Measurements from ENCODE around the gene DNAJC2.

Gene DNAJC2

DNA sequence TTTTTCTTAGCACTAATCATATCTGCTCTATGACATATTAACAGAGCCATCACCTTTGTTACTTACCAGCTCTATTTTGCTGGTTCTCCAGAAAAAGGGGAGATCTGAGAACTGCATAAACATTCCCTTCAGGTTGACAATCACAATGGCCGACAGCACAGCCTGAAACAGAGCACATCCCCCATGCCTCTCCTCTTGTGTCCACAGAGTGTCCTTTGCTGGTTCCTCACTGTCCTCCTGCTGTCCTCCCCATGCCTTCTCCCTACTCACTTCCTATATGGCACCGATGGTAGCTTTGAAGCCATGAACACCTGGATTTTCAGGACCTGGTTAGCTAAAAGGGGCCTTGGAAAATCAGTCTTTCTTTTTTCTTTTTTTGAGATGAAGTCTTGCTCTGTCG lies 44.7 kb upstream of the DNAJC2 start:
- Histone ChIP-seq H3K79me2 (ENCODE audit: insufficient read depth, low read length) (no peaks in the 10 kb centered on the region), H3K4me3 (ENCODE audit: insufficient read depth, low read length, poor library complexity, severe bottlenecking) (no peak overlapping the region), H3K27me3 (ENCODE audit: low read length) (no peaks in the 10 kb centered on the region), H3K4me2 (ENCODE audit: low read depth, low read length, poor library complexity, severe bottlenecking) (no peak overlapping the region), H2AFZ (ENCODE audit: low read depth, low read length, severe bottlenecking) (no peak overlapping the region), H3K27ac (ENCODE audit: low read depth, low read length) (no peak overlapping the region), H4K20me1 (ENCODE audit: low read depth, low read length) (no peaks in the 10 kb centered on the region), H3K36me3 (ENCODE audit: low read length) (no peaks in the 10 kb centered on the region), H3K9me3 (ENCODE audit: insufficient read depth, low read length) (no peaks in the 10 kb centered on the region), H3K9me2 (replicated peaks; ENCODE audit: insufficient read depth, low read length) (no peaks in the 10 kb centered on the region), H3F3A (ENCODE audit: insufficient read depth) (no peaks in the 10 kb centered on the region), H3K9ac (ENCODE audit: low read length) (no peak overlapping the region)
- TF ChIP-seq, protein P1, sequence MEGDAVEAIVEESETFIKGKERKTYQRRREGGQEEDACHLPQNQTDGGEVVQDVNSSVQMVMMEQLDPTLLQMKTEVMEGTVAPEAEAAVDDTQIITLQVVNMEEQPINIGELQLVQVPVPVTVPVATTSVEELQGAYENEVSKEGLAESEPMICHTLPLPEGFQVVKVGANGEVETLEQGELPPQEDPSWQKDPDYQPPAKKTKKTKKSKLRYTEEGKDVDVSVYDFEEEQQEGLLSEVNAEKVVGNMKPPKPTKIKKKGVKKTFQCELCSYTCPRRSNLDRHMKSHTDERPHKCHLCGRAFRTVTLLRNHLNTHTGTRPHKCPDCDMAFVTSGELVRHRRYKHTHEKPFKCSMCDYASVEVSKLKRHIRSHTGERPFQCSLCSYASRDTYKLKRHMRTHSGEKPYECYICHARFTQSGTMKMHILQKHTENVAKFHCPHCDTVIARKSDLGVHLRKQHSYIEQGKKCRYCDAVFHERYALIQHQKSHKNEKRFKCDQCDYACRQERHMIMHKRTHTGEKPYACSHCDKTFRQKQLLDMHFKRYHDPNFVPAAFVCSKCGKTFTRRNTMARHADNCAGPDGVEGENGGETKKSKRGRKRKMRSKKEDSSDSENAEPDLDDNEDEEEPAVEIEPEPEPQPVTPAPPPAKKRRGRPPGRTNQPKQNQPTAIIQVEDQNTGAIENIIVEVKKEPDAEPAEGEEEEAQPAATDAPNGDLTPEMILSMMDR (IDR thresholded peaks at IDR 0.05; ENCODE audit: insufficient read depth, low read length, poor library complexity, severe bottlenecking): no peak
- no peak for TF ChIP-seq EZH2phosphoT487 (conservative IDR thresholded peaks at IDR 0.05; ENCODE audit: low read length)

DNA sequence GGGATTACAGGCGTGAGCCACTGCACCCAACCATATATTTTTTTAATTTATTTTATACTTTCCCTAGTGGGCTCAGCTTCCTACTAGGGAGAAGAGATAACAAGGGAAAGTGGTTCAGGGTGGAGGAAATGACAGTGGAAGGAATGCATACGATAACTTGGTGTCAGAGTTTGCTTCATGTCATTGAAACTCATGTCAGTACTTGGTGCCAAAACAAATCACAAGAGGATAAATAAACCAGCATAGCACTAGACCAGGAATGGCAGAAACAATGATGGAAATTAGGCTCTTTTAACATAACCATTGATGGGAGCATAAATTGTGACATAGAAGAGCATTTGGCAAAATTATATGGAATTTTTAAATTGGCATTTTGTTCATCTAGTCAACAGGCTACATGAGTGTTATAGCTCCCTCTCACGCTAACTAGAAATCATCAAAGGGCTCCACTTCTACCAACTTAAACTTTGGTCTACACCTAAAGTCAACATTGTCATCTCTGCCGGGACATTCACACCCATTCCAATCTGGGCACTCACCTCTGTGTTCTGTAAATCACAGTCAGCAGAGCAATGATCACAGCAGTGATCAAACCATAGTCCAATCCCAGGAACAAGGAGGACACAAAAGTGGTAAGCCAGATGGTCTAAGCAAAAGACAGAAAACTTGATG lies 44.0 kb upstream of the DNAJC2 start:
- Histone ChIP-seq H3K4me2 (ENCODE audit: low read depth, low read length, poor library complexity, severe bottlenecking) (no peak overlapping the region), H3K27ac (ENCODE audit: low read depth, low read length) (no peak overlapping the region), H3K9ac (ENCODE audit: low read length) (no peak overlapping the region), H2AFZ (ENCODE audit: low read depth, low read length, severe bottlenecking) (no peak overlapping the region), H3K79me2 (ENCODE audit: insufficient read depth, low read length) (no peaks in the 10 kb centered on the region), H3F3A (ENCODE audit: insufficient read depth) (no peaks in the 10 kb centered on the region), H3K9me2 (replicated peaks; ENCODE audit: insufficient read depth, low read length) (no peaks in the 10 kb centered on the region), H3K4me3 (ENCODE audit: insufficient read depth, low read length, poor library complexity, severe bottlenecking) (no peak overlapping the region), H4K20me1 (ENCODE audit: low read depth, low read length) (no peaks in the 10 kb centered on the region), H3K36me3 (ENCODE audit: low read length) (no peaks in the 10 kb centered on the region), H3K9me3 (ENCODE audit: insufficient read depth, low read length) (no peaks in the 10 kb centered on the region), H3K27me3 (ENCODE audit: low read length) (no peaks in the 10 kb centered on the region)
- TF ChIP-seq, protein P1 (IDR thresholded peaks at IDR 0.05; ENCODE audit: insufficient read depth, low read length, poor library complexity, severe bottlenecking): no peak
- no peak for TF ChIP-seq EZH2phosphoT487 (conservative IDR thresholded peaks at IDR 0.05; ENCODE audit: low read length)

DNA sequence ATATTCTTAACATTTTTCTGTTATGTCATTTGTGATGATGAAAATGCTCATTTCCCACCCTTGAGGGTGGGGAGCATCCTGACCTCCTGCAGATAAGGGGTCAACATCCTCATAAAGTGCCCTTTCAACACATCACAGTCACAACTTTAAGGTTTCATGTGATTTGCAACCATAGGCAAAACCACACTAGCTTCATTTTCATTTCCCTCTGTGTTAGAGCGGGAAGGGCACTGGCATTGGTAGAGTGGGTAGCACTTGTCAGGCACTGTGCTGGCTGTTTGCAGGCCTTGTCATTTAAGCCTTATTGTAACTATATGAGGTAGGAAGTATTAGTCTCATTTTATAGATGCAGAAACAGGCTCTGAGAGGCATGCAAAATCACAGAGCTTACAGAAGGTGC lies 42.7 kb upstream of the DNAJC2 start:
- Histone ChIP-seq H4K20me1 (ENCODE audit: low read depth, low read length) (no peaks in the 10 kb centered on the region), H3K9ac (ENCODE audit: low read length) (no peak overlapping the region), H3K36me3 (ENCODE audit: low read length) (no peaks in the 10 kb centered on the region), H3K4me3 (ENCODE audit: insufficient read depth, low read length, poor library complexity, severe bottlenecking) (no peak overlapping the region), H3K27ac (ENCODE audit: low read depth, low read length) (no peak overlapping the region), H3F3A (ENCODE audit: insufficient read depth) (no peaks in the 10 kb centered on the region), H3K9me2 (replicated peaks; ENCODE audit: insufficient read depth, low read length) (no peaks in the 10 kb centered on the region), H3K27me3 (ENCODE audit: low read length) (no peaks in the 10 kb centered on the region), H3K9me3 (ENCODE audit: insufficient read depth, low read length) (no peaks in the 10 kb centered on the region), H3K79me2 (ENCODE audit: insufficient read depth, low read length) (no peaks in the 10 kb centered on the region), H3K4me2 (ENCODE audit: low read depth, low read length, poor library complexity, severe bottlenecking) (no peak overlapping the region), H2AFZ (ENCODE audit: low read depth, low read length, severe bottlenecking) (no peak overlapping the region)
- TF ChIP-seq, protein P1 (IDR thresholded peaks at IDR 0.05; ENCODE audit: insufficient read depth, low read length, poor library complexity, severe bottlenecking): no peak
- no peak for TF ChIP-seq EZH2phosphoT487 (conservative IDR thresholded peaks at IDR 0.05; ENCODE audit: low read length)
